ENCODE data around the gene GPR137C. TPM values are rescaled to one million over a fixed set of nuclear protein-coding genes. Genes with fewer than 3 reads are reported as not detected.

GPR137C gene
- polyA plus RNA-seq, 1 donor (not counting 4 experiments of a cell fraction or from before 2014, with no cell fraction given): 0.05 TPM

- no peak overlapping the region for H3K27ac ChIP-seq (ENCODE audit: control insufficient read depth, insufficient read depth, low read length)
- FAIRE-seq (no peak), DNase-seq (ENCODE audit: low read depth, low spot score) (no peak)
- TF ChIP-seq, protein P1, sequence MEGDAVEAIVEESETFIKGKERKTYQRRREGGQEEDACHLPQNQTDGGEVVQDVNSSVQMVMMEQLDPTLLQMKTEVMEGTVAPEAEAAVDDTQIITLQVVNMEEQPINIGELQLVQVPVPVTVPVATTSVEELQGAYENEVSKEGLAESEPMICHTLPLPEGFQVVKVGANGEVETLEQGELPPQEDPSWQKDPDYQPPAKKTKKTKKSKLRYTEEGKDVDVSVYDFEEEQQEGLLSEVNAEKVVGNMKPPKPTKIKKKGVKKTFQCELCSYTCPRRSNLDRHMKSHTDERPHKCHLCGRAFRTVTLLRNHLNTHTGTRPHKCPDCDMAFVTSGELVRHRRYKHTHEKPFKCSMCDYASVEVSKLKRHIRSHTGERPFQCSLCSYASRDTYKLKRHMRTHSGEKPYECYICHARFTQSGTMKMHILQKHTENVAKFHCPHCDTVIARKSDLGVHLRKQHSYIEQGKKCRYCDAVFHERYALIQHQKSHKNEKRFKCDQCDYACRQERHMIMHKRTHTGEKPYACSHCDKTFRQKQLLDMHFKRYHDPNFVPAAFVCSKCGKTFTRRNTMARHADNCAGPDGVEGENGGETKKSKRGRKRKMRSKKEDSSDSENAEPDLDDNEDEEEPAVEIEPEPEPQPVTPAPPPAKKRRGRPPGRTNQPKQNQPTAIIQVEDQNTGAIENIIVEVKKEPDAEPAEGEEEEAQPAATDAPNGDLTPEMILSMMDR (optimal IDR thresholded peaks at IDR 0.05 in 1 of 3, IDR thresholded peaks at IDR 0.05 in 1 of 3, conservative IDR thresholded peaks at IDR 0.05 in 1 of 3; ENCODE audit: extremely low read depth in 1 of 3, insufficient read depth in 2 of 3, low read length in 3 of 3): no peak
- TF ChIP-seq EZH2 (IDR thresholded peaks at IDR 0.05; ENCODE audit: low read length): no peak
- H3K9ac ChIP-seq (ENCODE audit: control insufficient read depth, extremely low read depth, insufficient read depth, low read length): no peak overlapping the region
- H3K4me1 ChIP-seq (ENCODE audit: control insufficient read depth, extremely low read depth, insufficient read depth, low read length): no peaks in the 10 kb centered on the region
- H3K27me3 ChIP-seq (ENCODE audit: control insufficient read depth, extremely low read depth, insufficient read depth, low read length): no peaks in the 10 kb centered on the region
- no peak overlapping the region for H3K4me3 ChIP-seq (ENCODE audit: control insufficient read depth in 2 of 3, extremely low read depth in 1 of 3, insufficient read depth in 2 of 3, low read depth in 1 of 3, low read length in 3 of 3)
- no peaks in the 10 kb centered on the region for H3K9me1 ChIP-seq (ENCODE audit: control insufficient read depth, extremely low read depth, insufficient read depth, low read length)
- H4K20me1 ChIP-seq (ENCODE audit: control insufficient read depth, extremely low read depth, insufficient read depth, low read length): no peaks in the 10 kb centered on the region
- no peaks in the 10 kb centered on the region for H3K79me2 ChIP-seq (ENCODE audit: control insufficient read depth, insufficient read depth, low read length)
- H2AFZ ChIP-seq (ENCODE audit: control insufficient read depth, low read length): no peak overlapping the region
- H3K4me2 ChIP-seq (ENCODE audit: control insufficient read depth, extremely low read depth, insufficient read depth, low read depth, low read length): no peak overlapping the region
- H3K9me3 ChIP-seq (ENCODE audit: control insufficient read depth, low read depth, low read length): no peaks in the 10 kb centered on the region
- dilution Hi-C loops (cut with MboI; ENCODE audit: extremely low pct_ligation_motif_present, low sequenced_read_pairs): no loop called here
- H3K36me3 ChIP-seq (ENCODE audit: control insufficient read depth in 2 of 2, extremely low read depth in 1 of 2, insufficient read depth in 2 of 2, low read length in 2 of 2): peaks cover 2 to 23% of the 10 kb centered on the region in 2 experiments
These were observed 96.9 kb downstream of the GPR137C start for GRCh38 chr14:52649511-52649910.

DNA sequence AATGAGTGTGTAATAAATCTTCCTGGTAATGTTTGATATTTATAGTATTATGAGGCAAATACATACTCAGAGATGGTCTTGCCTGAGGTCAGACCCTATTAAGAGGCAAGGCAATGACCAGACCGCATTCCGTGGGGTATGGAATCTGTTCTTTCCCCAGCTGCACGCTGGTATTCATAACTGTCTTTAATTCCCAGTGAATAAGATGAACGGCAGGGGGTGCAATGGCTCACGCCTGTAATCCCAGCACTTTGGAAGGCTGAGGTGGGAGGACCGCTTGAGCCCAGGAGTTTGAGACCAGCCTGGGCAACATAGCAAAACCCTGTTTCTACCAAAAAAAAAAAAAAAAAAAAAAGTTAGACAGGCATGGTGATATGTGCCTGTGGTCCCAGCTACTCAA, 98.1 kb downstream of the GPR137C start:
- H3K9me1 ChIP-seq (ENCODE audit: control insufficient read depth, extremely low read depth, insufficient read depth, low read length): no peaks in the 10 kb centered on the region
- H2AFZ ChIP-seq (ENCODE audit: control insufficient read depth, low read length): no peak overlapping the region
- no peaks in the 10 kb centered on the region for H3K4me1 ChIP-seq (ENCODE audit: control insufficient read depth, extremely low read depth, insufficient read depth, low read length)
- no peak for DNase-seq (ENCODE audit: low read depth, low spot score)
- no peaks in the 10 kb centered on the region for H3K9me3 ChIP-seq (ENCODE audit: control insufficient read depth, low read depth, low read length)
- H3K36me3 ChIP-seq (ENCODE audit: control insufficient read depth in 2 of 2, extremely low read depth in 1 of 2, insufficient read depth in 2 of 2, low read length in 2 of 2): peaks cover 2 to 22% of the 10 kb centered on the region in 2 experiments
- H3K27me3 ChIP-seq (ENCODE audit: control insufficient read depth, extremely low read depth, insufficient read depth, low read length): no peaks in the 10 kb centered on the region
- H4K20me1 ChIP-seq (ENCODE audit: control insufficient read depth, extremely low read depth, insufficient read depth, low read length): no peaks in the 10 kb centered on the region
- dilution Hi-C loops (cut with MboI; ENCODE audit: extremely low pct_ligation_motif_present, low sequenced_read_pairs): no loop called here
- no peak for FAIRE-seq
- H3K4me2 ChIP-seq (ENCODE audit: control insufficient read depth, extremely low read depth, insufficient read depth, low read depth, low read length): no peak overlapping the region
- H3K27ac ChIP-seq (ENCODE audit: control insufficient read depth, insufficient read depth, low read length): no peak overlapping the region
- H3K79me2 ChIP-seq (ENCODE audit: control insufficient read depth, insufficient read depth, low read length): no peaks in the 10 kb centered on the region
- TF ChIP-seq EZH2 (IDR thresholded peaks at IDR 0.05; ENCODE audit: low read length): no peak
- TF ChIP-seq, protein P1 (optimal IDR thresholded peaks at IDR 0.05 in 1 of 3, IDR thresholded peaks at IDR 0.05 in 1 of 3, conservative IDR thresholded peaks at IDR 0.05 in 1 of 3; ENCODE audit: extremely low read depth in 1 of 3, insufficient read depth in 2 of 3, low read length in 3 of 3): no peak
- no peak overlapping the region for H3K4me3 ChIP-seq (ENCODE audit: control insufficient read depth in 2 of 3, extremely low read depth in 1 of 3, insufficient read depth in 2 of 3, low read depth in 1 of 3, low read length in 3 of 3)
- no peak overlapping the region for H3K9ac ChIP-seq (ENCODE audit: control insufficient read depth, extremely low read depth, insufficient read depth, low read length)

Data from keratinocyte (primary cell).